ENCODE data around the gene PSMG4.
A peak's percentile ranks its signal among the peaks of the same experiment; 100 is the strongest.

The PSMG4 gene, protein sequence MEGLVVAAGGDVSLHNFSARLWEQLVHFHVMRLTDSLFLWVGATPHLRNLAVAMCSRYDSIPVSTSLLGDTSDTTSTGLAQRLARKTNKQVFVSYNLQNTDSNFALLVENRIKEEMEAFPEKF

DNA sequence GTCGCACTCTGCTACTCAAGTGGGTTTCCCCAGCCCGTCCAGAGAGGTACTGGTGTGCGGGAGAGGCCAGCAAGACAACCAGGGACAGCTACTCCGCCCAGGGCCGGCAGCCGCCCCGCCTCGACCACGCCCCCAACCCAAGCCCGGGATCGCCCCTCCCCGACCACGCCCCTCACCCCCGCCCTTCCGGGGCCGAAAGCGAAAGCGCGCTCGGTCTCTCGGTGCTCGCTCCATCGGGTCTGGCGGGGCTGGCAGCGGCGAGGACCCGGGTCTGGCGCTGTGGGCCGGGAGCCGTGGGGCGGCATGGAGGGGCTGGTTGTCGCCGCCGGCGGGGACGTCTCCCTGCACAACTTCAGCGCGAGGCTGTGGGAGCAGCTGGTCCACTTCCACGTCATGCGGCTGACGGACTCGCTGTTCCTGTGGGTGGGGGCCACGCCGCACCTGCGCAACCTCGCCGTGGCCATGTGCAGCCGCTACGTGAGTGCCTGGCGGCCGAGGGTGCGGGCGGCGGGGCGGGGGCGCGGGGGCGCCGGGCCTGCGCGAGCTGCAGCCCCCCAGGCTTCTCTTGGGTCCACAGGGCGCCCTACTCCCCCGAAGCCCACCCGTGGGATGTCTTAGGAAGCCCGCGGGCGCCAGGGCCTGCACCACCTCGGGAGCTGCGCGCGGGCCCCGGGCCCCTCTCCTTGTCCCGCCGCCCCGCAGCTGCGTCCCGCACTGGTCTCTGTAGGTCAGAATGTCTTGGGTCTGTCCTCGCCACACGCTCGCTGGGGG is at the start of gene PSMG4:
Gene PSMG4, plus strand, starts transcription at position 228 of the 771 bp plus-strand sequence. Its CDS starts 76 bp downstream, at position 304.
- H4K20me1 ChIP-seq (ENCODE audit: low read depth, low read length), result peaks cover 4% of the 10 kb centered on the region; the same call in 1 of the 2 replicates
- TF ChIP-seq EZH2phosphoT487 (conservative IDR thresholded peaks at IDR 0.05; ENCODE audit: low read length), result no peak
- TF ChIP-seq, protein P1, sequence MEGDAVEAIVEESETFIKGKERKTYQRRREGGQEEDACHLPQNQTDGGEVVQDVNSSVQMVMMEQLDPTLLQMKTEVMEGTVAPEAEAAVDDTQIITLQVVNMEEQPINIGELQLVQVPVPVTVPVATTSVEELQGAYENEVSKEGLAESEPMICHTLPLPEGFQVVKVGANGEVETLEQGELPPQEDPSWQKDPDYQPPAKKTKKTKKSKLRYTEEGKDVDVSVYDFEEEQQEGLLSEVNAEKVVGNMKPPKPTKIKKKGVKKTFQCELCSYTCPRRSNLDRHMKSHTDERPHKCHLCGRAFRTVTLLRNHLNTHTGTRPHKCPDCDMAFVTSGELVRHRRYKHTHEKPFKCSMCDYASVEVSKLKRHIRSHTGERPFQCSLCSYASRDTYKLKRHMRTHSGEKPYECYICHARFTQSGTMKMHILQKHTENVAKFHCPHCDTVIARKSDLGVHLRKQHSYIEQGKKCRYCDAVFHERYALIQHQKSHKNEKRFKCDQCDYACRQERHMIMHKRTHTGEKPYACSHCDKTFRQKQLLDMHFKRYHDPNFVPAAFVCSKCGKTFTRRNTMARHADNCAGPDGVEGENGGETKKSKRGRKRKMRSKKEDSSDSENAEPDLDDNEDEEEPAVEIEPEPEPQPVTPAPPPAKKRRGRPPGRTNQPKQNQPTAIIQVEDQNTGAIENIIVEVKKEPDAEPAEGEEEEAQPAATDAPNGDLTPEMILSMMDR (IDR thresholded peaks at IDR 0.05; ENCODE audit: insufficient read depth, low read length, poor library complexity, severe bottlenecking), result no peak
- no peaks in the 10 kb centered on the region for H3K9me2 ChIP-seq (replicated peaks; ENCODE audit: insufficient read depth, low read length)
- H3K79me2 ChIP-seq (ENCODE audit: insufficient read depth, low read length), result peaks cover 51% of the 10 kb centered on the region
- no peaks in the 10 kb centered on the region for H3F3A ChIP-seq (ENCODE audit: insufficient read depth)
- H3K4me3 ChIP-seq (ENCODE audit: insufficient read depth, low read length, poor library complexity, severe bottlenecking), result peak within 1 kb of the TSS; percentile 81
- H3K36me3 ChIP-seq (ENCODE audit: low read length), result no peaks in the 10 kb centered on the region
- no peaks in the 10 kb centered on the region for H3K9me3 ChIP-seq (ENCODE audit: insufficient read depth, low read length)
- peak within 1 kb of the TSS; percentile 57 for H3K4me2 ChIP-seq (ENCODE audit: low read depth, low read length, poor library complexity, severe bottlenecking)
- H3K27me3 ChIP-seq (ENCODE audit: low read length), result no peaks in the 10 kb centered on the region
- peak within 1 kb of the TSS; percentile 82 for H3K9ac ChIP-seq (ENCODE audit: low read length)
- peak within 1 kb of the TSS; percentile 68 for H2AFZ ChIP-seq (ENCODE audit: low read depth, low read length, severe bottlenecking)
- H3K27ac ChIP-seq (ENCODE audit: low read depth, low read length), result peak within 1 kb of the TSS; percentile 28

DNA sequence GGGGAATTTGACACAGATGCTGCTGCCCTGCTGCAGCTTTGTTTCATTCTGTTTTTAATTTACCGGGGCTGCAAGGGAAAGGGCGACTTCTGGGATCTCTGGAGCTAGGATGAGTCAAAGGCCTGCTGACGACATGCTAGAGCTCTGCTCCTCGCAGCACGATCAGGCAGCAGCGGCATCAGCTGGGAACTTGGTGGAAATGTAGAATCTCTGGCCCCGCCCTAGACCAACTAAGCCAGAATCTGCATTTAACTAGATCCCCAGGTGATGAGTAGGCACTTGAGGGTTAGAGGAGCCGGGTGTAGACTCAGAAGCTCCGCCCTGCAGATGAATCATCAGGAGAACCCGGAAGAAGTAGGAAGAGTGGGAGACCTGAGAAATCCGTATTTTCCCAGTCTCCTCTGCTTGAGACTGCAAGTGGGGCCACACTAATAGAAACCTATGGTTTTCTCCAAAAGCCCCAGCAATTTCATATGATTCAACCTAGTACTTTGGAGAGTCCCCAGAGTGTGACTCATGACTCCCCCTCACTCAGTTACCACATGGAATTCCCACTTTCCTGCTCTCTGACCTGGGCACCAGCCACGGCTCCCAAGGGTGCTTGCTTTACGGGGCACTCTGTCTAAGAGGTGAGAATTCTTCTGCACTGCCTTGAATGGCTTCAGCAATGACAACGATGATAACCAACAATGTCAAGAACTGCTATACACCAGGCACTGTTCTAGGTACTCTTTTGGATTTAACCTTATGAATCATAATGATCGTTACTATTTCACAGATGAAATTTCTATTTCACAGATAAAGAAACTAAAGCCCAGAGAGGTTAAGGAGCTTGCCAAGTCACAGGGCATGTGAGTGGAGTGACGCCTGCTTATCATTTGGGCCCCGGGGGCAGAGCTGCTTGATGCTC is 49.4 kb upstream of the PSMG4 start:
- Histone ChIP-seq H3K9me2 (replicated peaks; ENCODE audit: insufficient read depth, low read length) (no peaks in the 10 kb centered on the region), H3K4me3 (ENCODE audit: insufficient read depth, low read length, poor library complexity, severe bottlenecking) (no peak overlapping the region), H3K4me2 (ENCODE audit: low read depth, low read length, poor library complexity, severe bottlenecking) (no peak overlapping the region), H3K27me3 (ENCODE audit: low read length) (no peaks in the 10 kb centered on the region), H3K9me3 (ENCODE audit: insufficient read depth, low read length) (no peaks in the 10 kb centered on the region), H3K27ac (ENCODE audit: low read depth, low read length) (no peak overlapping the region), H3K79me2 (ENCODE audit: insufficient read depth, low read length) (no peaks in the 10 kb centered on the region), H2AFZ (ENCODE audit: low read depth, low read length, severe bottlenecking) (no peak overlapping the region), H3F3A (ENCODE audit: insufficient read depth) (peaks cover 4% of the 10 kb centered on the region), H3K36me3 (ENCODE audit: low read length) (no peaks in the 10 kb centered on the region), H3K9ac (ENCODE audit: low read length) (no peak overlapping the region), H4K20me1 (ENCODE audit: low read depth, low read length) (no peaks in the 10 kb centered on the region)
- no peak for TF ChIP-seq EZH2phosphoT487 (conservative IDR thresholded peaks at IDR 0.05; ENCODE audit: low read length)
- TF ChIP-seq, protein P1 (IDR thresholded peaks at IDR 0.05; ENCODE audit: insufficient read depth, low read length, poor library complexity, severe bottlenecking), result no peak

DNA sequence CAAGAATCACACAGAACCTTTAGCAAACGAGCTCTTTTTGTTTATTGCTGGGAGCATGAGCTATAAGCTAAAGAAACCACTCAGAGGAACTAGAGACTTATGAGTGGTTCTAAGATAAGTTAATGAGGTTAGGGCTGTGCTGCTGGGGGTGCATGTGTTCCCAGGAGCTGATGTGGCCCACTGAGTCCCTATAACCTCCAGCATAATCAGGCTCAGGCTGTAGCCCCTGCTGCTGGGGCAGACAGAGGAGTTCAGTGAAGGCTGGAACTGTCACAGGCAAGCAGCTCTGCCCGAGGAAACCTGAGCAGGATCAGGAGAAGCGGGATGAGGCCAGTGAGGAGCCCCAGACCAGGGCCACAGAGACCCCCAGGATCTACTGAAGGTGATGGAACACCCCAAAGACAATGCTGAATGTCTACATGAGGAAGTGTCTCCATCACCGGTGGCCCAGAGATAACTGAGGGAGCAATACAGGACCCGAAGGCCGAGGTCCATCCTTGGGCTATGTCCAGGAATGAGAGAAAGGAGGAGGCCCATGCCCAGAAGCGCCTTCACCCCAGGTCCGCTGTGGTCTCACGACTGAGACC is 48.6 kb upstream of the PSMG4 start:
- Histone ChIP-seq H3K9me3 (ENCODE audit: insufficient read depth, low read length) (no peaks in the 10 kb centered on the region), H2AFZ (ENCODE audit: low read depth, low read length, severe bottlenecking) (no peak overlapping the region), H3K36me3 (ENCODE audit: low read length) (no peaks in the 10 kb centered on the region), H3K4me3 (ENCODE audit: insufficient read depth, low read length, poor library complexity, severe bottlenecking) (no peak overlapping the region), H3K79me2 (ENCODE audit: insufficient read depth, low read length) (no peaks in the 10 kb centered on the region), H3K9me2 (replicated peaks; ENCODE audit: insufficient read depth, low read length) (no peaks in the 10 kb centered on the region), H3F3A (ENCODE audit: insufficient read depth) (no peaks in the 10 kb centered on the region), H4K20me1 (ENCODE audit: low read depth, low read length) (no peaks in the 10 kb centered on the region), H3K9ac (ENCODE audit: low read length) (no peak overlapping the region), H3K27ac (ENCODE audit: low read depth, low read length) (no peak overlapping the region), H3K4me2 (ENCODE audit: low read depth, low read length, poor library complexity, severe bottlenecking) (no peak overlapping the region), H3K27me3 (ENCODE audit: low read length) (no peaks in the 10 kb centered on the region)
- TF ChIP-seq, protein P1 (IDR thresholded peaks at IDR 0.05; ENCODE audit: insufficient read depth, low read length, poor library complexity, severe bottlenecking), result no peak
- TF ChIP-seq EZH2phosphoT487 (conservative IDR thresholded peaks at IDR 0.05; ENCODE audit: low read length), result no peak
